ENCODE data around the gene FAM114A2. TPM values are rescaled to one million over a fixed set of nuclear protein-coding genes. Genes with fewer than 3 reads are reported as not detected.

FAM114A2 gene
- polyA plus RNA-seq, 1 donor from 2014 or later: 24.8 TPM

GRCh38 chr5:153964191-153964879 lies 74.4 kb downstream of the FAM114A2 start:
- TF ChIP-seq REST (IDR thresholded peaks at IDR 0.05; ENCODE audit: borderline replicate concordance) (no peak), CTCF (IDR thresholded peaks at IDR 0.05; ENCODE audit: poor library complexity, severe bottlenecking) (no peak), TAF1 (IDR thresholded peaks at IDR 0.05; ENCODE audit: low read depth) (no peak), RAD21 (conservative IDR thresholded peaks at IDR 0.05) (no peak), EP300 (conservative IDR thresholded peaks at IDR 0.05; ENCODE audit: poor library complexity, severe bottlenecking) (no peak), EZH2 (IDR thresholded peaks at IDR 0.05; ENCODE audit: borderline replicate concordance, insufficient read depth, low read length, poor library complexity, severe bottlenecking) (no peak), POLR2AphosphoS5 (IDR thresholded peaks at IDR 0.05) (no peak), SMC3 (conservative IDR thresholded peaks at IDR 0.05; ENCODE audit: poor library complexity) (no peak), MXI1 (conservative IDR thresholded peaks at IDR 0.05; ENCODE audit: poor library complexity, severe bottlenecking) (no peak)
- no peak overlapping the region for H3K9ac ChIP-seq (ENCODE audit: low read length)
- H3F3A ChIP-seq (ENCODE audit: insufficient read depth, low read length, poor library complexity, severe bottlenecking): no peaks in the 10 kb centered on the region
- no peaks in the 10 kb centered on the region for H3K9me3 ChIP-seq (ENCODE audit: low read length)
- H3K4me2 ChIP-seq (ENCODE audit: low read length): no peak overlapping the region
- no peak overlapping the region for H3K27ac ChIP-seq (ENCODE audit: low read length)
- H3K27me3 ChIP-seq (ENCODE audit: insufficient read depth, low read depth, low read length): no peaks in the 10 kb centered on the region
- no peaks in the 10 kb centered on the region for H3K79me2 ChIP-seq (replicated peaks; ENCODE audit: insufficient read depth, low read length)
- no peaks in the 10 kb centered on the region for H4K20me1 ChIP-seq (ENCODE audit: insufficient read depth)
- no peak overlapping the region for H2AFZ ChIP-seq (ENCODE audit: low read depth, low read length)
- H3K9me2 ChIP-seq (ENCODE audit: insufficient read depth, low read length): no peaks in the 10 kb centered on the region
- no peak overlapping the region for H3K4me3 ChIP-seq (ENCODE audit: low read length)
- H3K36me3 ChIP-seq (ENCODE audit: insufficient read depth, low read length): no peaks in the 10 kb centered on the region

GRCh38 chr5:153960269-153961215 lies 78.2 kb downstream of the FAM114A2 start:
- TF ChIP-seq MXI1 (conservative IDR thresholded peaks at IDR 0.05; ENCODE audit: poor library complexity, severe bottlenecking) (no peak), TAF1 (IDR thresholded peaks at IDR 0.05; ENCODE audit: low read depth) (no peak), CTCF (IDR thresholded peaks at IDR 0.05; ENCODE audit: poor library complexity, severe bottlenecking) (no peak), REST (IDR thresholded peaks at IDR 0.05; ENCODE audit: borderline replicate concordance) (no peak)
- H2AFZ ChIP-seq (ENCODE audit: low read depth, low read length): no peak overlapping the region
- H4K20me1 ChIP-seq (ENCODE audit: insufficient read depth): no peaks in the 10 kb centered on the region
- no peaks in the 10 kb centered on the region for H3K27me3 ChIP-seq (ENCODE audit: insufficient read depth, low read depth, low read length)
- no peaks in the 10 kb centered on the region for H3K9me3 ChIP-seq (ENCODE audit: low read length)
- H3K27ac ChIP-seq (ENCODE audit: low read length): no peak overlapping the region
- H3K9ac ChIP-seq (ENCODE audit: low read length): no peak overlapping the region
- H3K36me3 ChIP-seq (ENCODE audit: insufficient read depth, low read length): no peaks in the 10 kb centered on the region
- no peaks in the 10 kb centered on the region for H3F3A ChIP-seq (ENCODE audit: insufficient read depth, low read length, poor library complexity, severe bottlenecking)
- H3K4me3 ChIP-seq (ENCODE audit: low read length): no peak overlapping the region
- H3K79me2 ChIP-seq (replicated peaks; ENCODE audit: insufficient read depth, low read length): no peaks in the 10 kb centered on the region
- H3K9me2 ChIP-seq (ENCODE audit: insufficient read depth, low read length): no peaks in the 10 kb centered on the region
- no peak overlapping the region for H3K4me2 ChIP-seq (ENCODE audit: low read length)
